ENCODE results near the gene KDM1A. TPM values are rescaled to one million over a fixed set of nuclear protein-coding genes. Genes with fewer than 3 reads are reported as not detected.

The KDM1A gene
- total RNA-seq, 1 experiment from 2014 or later = 162 TPM

- no peak for DNase-seq (ENCODE audit: low read depth, low spot score)
- H3K4me3 ChIP-seq (replicated peaks in 1 of 2; ENCODE audit: low read depth in 1 of 2, low read length in 2 of 2) = no peak overlapping the region
- intact Hi-C loops (cut with micrococcal nuclease) = no loop called here
- H3K36me3 ChIP-seq (ENCODE audit: control insufficient read depth in 1 of 2, insufficient read depth in 2 of 2, low read length in 2 of 2) = peaks cover 47 to 58% of the 10 kb centered on the region in 2 experiments
- H3K27ac ChIP-seq (ENCODE audit: low read depth, low read length) = no peak overlapping the region
- no peak overlapping the region for H2AFZ ChIP-seq (ENCODE audit: low read depth, low read length, poor library complexity, severe bottlenecking)
- peaks cover 53% of the 10 kb centered on the region for H3K79me2 ChIP-seq (ENCODE audit: insufficient read depth, low read length)
- no peaks in the 10 kb centered on the region for H3K27me3 ChIP-seq (ENCODE audit: insufficient read depth, low read length)
- H3K4me1 ChIP-seq (ENCODE audit: control insufficient read depth in 1 of 2, insufficient read depth in 2 of 2, low read length in 2 of 2) = no peaks in the 10 kb centered on the region
- H3K4me2 ChIP-seq (ENCODE audit: low read length) = no peak overlapping the region
- ChIA-PET RAD21 (ENCODE audit: low non-redundant PET in 1 of 2, low total read pairs in 2 of 2, uncharacterized antibody in 2 of 2, unreplicated experiment in 2 of 2) (no interaction called here), POLR2A (interaction anchor here (0.6 kb wide), 1 partner anchor 430 kb away, joined by 3 read pairs; no protein-coding TSS in a partner anchor), CTCF (no interaction called here)
- H3K9me3 ChIP-seq (ENCODE audit: control insufficient read depth in 1 of 2, insufficient read depth in 1 of 2, low read depth in 1 of 2, low read length in 2 of 2) = no peaks in the 10 kb centered on the region
- H3K9ac ChIP-seq (ENCODE audit: low read length) = no peak overlapping the region
- no peak for ATAC-seq
- TF ChIP-seq SP1 (IDR thresholded peaks at IDR 0.05; ENCODE audit: low read depth) (no peak), ZBTB33 (IDR thresholded peaks at IDR 0.05; ENCODE audit: extremely low read depth, insufficient replicate concordance, low read length) (no peak), MAX (IDR thresholded peaks at IDR 0.05) (no peak)
- H4K20me1 ChIP-seq (ENCODE audit: insufficient read depth) = 0 out of 2 replicates have a peak, but pooled peaks cover 14% of the 10 kb centered on the region
- BruUV-seq (replicated peaks) = no TSS peak
- no peaks in the 10 kb centered on the region for H3K9me2 ChIP-seq (ENCODE audit: insufficient read depth)
Measured at GRCh38 chr1:23057301-23057700, 38.0 kb downstream of the KDM1A start.

GRCh38 chr1:23062271-23062670 lies 43.0 kb downstream of the KDM1A start:
- BruUV-seq (replicated peaks) = no TSS peak
- Histone ChIP-seq H3K4me2 (ENCODE audit: low read length) (no peak overlapping the region), H3K79me2 (ENCODE audit: insufficient read depth, low read length) (peaks cover 38% of the 10 kb centered on the region), H3K9me2 (ENCODE audit: insufficient read depth) (no peaks in the 10 kb centered on the region), H3K27me3 (ENCODE audit: insufficient read depth, low read length) (no peaks in the 10 kb centered on the region), H3K36me3 (ENCODE audit: control insufficient read depth in 1 of 2, insufficient read depth in 2 of 2, low read length in 2 of 2) (peaks cover 40 to 42% of the 10 kb centered on the region in 2 experiments), H3K4me1 (ENCODE audit: control insufficient read depth in 1 of 2, insufficient read depth in 2 of 2, low read length in 2 of 2) (no peaks in the 10 kb centered on the region), H2AFZ (ENCODE audit: low read depth, low read length, poor library complexity, severe bottlenecking) (no peak overlapping the region), H3K4me3 (replicated peaks in 1 of 2; ENCODE audit: low read depth in 1 of 2, low read length in 2 of 2) (no peak overlapping the region), H3K27ac (ENCODE audit: low read depth, low read length) (no peak overlapping the region), H3K9ac (ENCODE audit: low read length) (no peak overlapping the region), H3K9me3 (ENCODE audit: control insufficient read depth in 1 of 2, insufficient read depth in 1 of 2, low read depth in 1 of 2, low read length in 2 of 2) (no peaks in the 10 kb centered on the region), H4K20me1 (ENCODE audit: insufficient read depth) (peaks cover 10% of the 10 kb centered on the region; the same call in 1 of the 2 replicates)
- ATAC-seq = no peak
- DNase-seq (ENCODE audit: low read depth, low spot score) = no peak
- intact Hi-C loops (cut with micrococcal nuclease) = no loop called here
- RAD21 ChIA-PET (ENCODE audit: low non-redundant PET in 1 of 2, low total read pairs in 2 of 2, uncharacterized antibody in 2 of 2, unreplicated experiment in 2 of 2) = no interaction called here
- POLR2A ChIA-PET = no interaction called here
- CTCF ChIA-PET = no interaction called here
- no peak for TF ChIP-seq TCF7L2 (IDR thresholded peaks at IDR 0.05; ENCODE audit: borderline replicate concordance, extremely low read depth, insufficient read depth, insufficient read length)
- TF ChIP-seq MAX (IDR thresholded peaks at IDR 0.05) = no peak
- no peak for TF ChIP-seq ZBTB33 (IDR thresholded peaks at IDR 0.05; ENCODE audit: extremely low read depth, insufficient replicate concordance, low read length)
- no peak for TF ChIP-seq EGR1 (IDR thresholded peaks at IDR 0.05; ENCODE audit: low read depth)
- TF ChIP-seq REST (IDR thresholded peaks at IDR 0.05; ENCODE audit: low read depth) = no peak
- no peak for TF ChIP-seq POLR2A (IDR thresholded peaks at IDR 0.05; ENCODE audit: borderline replicate concordance, extremely low read depth, insufficient read depth, insufficient read length)
- TF ChIP-seq SIN3A (IDR thresholded peaks at IDR 0.05; ENCODE audit: low read depth) = no peak
- TF ChIP-seq EZH2 (IDR thresholded peaks at IDR 0.05) = no peak
- TF ChIP-seq CEBPB (IDR thresholded peaks at IDR 0.05; ENCODE audit: low read depth) = no peak
- no peak for TF ChIP-seq ZNF274 (IDR thresholded peaks at IDR 0.05; ENCODE audit: low read depth, low read length)
- TF ChIP-seq SP1 (IDR thresholded peaks at IDR 0.05; ENCODE audit: low read depth) = no peak
- no peak for TF ChIP-seq ZFX (IDR thresholded peaks at IDR 0.05)
